ENCODE measurements around the gene ERGIC1. TPM values are rescaled to one million over a fixed set of nuclear protein-coding genes. Genes with fewer than 3 reads are reported as not detected.
"Not testable (repeated sequence)": the region's sequence is repeated elsewhere in the genome, so short reads cannot be mapped to it uniquely, and the experiment has no call there.

The ERGIC1 gene
- total RNA-seq, 1 donor from 2014 or later = 81.3 TPM

DNA sequence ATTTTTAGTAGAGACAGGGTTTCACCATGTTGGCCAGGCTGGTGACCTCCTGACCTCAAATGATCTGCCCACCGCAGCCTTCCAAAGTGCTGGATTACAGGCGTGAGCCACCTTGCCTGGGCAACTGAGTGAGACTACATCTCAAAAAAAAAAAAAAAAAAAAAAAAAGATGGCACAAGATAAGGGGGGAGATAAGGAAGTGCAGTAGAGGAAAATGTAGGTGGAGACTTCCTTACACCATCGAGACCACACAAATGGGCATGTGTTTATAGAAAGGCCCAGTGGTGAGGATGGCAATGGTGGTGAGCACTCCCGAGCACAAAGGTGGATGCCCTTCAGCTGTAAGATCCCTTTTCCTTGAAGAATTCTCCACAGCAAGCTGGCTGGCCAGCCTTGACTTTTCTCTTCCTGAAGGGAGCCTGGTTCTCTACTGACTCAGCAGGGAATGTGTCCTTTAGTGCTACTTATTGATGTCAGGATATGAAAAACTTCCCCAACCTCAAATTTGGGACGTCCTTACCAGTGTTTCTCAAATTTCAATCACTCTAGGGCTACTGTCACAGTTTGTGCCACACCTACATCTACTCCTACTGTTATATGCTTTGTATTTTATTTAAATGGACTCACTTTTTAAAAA lies 28.2 kb downstream of the ERGIC1 start:
- DNase-seq (ENCODE audit: low read depth in 2 of 2) = peak in 1 of 2 donors; percentile 52

DNA sequence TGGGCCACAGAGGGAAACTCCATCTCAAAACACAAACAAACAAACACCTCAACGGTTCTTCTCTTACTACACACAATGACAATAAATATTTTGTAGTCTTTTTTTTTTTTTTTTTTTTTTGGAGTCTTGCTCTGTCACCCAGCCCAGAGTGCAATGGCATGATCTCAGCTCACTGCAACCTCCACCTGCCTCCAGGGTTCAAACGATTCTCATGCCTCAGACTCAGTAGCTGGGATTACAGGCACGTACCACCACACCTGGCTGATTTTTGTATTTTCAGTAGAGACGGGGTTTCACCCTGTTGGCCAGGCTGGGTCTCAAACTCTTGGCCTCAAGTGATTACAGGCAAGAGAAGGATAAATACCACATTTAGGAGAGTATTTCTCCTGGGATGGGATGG lies 30.1 kb downstream of the ERGIC1 start:
- DNase-seq (ENCODE audit: low read depth in 2 of 2) = not testable (repeated sequence)

DNA sequence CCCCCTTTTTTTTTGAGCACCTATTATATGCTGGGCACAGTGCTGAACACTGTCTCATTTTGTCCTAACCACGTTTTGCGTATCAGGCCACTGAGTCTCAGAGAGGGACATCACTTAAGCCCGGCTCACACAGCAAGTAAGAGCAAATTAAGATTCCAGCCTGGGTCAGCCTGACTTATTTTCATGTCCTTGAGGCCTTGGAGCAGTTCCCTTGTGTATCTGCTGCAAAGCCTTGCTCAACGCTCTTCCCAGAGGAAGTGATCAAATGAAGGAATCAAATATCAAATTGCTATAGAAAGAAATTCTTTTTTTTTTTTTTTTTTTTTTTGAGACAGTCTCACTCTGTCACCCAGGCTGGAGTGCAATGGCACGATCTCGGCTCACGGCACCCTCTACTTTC lies 30.7 kb downstream of the ERGIC1 start:
- DNase-seq (ENCODE audit: low read depth in 2 of 2) = no peak

DNA sequence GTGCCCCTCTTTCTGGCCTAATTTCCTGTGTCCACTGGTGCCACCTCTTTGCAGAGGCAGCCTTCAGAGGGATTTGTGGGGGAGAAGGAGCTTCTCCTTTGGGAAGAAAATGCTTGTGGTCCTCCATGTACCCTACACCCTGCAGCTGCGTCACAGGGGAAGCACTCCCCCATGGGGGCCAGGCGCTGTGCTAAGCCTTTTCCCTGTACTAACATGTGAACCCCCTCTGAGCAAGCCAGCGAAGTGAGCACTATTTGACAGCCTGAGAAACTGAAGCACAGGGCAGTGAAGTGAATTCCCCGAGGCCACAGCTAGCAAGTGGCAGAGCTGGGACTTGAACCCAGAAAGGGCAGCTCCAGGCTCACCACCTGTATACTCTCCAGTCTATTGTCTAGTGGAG lies 32.3 kb downstream of the ERGIC1 start:
- no peak for DNase-seq (ENCODE audit: low read depth in 2 of 2)

DNA sequence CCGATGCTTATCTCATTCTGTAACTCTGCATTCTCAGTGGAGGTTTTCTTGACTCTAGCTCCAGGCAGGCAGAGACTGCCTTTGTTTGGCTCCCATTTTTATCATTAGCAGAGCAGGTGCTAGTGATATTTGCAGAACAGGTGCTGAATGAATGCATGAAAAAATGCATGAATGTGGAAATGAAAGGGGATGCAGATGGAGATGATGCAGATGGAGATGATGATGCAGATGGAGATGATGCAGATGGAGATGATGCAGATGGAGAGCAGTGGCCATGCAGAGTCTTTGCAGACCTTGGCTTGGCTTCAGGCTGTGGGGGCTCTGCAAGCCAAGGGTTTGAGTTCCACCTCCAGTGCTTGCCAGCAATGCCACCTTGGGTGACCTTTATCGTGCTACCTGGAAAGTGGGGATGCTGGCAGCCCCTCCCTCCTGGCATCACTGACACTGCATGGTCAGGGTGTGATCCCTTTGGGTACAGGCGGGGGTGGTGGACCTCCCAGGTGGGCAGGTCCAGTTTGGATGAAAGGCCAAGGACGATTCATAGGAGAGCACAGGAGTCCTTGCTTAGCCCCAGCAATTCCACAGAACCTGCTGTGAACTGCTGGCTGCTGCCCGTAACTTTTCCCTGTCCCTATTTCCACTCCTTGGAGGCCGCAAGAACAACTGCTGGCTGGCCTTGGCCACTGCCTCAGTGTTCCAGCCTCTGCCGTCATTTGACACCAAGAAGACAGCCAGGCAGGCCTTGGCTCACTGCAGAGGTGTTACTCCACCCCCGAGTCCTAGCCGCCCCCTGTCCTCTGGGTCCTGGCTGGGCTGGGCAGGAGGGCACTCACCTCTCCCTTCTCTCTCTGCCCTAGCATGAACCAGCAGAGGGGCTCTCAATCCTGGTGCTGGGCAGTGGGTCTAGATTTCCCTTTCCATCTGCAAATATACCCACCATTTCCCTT lies 33.0 kb downstream of the ERGIC1 start:
- no peak for DNase-seq (ENCODE audit: low read depth in 2 of 2)

DNA sequence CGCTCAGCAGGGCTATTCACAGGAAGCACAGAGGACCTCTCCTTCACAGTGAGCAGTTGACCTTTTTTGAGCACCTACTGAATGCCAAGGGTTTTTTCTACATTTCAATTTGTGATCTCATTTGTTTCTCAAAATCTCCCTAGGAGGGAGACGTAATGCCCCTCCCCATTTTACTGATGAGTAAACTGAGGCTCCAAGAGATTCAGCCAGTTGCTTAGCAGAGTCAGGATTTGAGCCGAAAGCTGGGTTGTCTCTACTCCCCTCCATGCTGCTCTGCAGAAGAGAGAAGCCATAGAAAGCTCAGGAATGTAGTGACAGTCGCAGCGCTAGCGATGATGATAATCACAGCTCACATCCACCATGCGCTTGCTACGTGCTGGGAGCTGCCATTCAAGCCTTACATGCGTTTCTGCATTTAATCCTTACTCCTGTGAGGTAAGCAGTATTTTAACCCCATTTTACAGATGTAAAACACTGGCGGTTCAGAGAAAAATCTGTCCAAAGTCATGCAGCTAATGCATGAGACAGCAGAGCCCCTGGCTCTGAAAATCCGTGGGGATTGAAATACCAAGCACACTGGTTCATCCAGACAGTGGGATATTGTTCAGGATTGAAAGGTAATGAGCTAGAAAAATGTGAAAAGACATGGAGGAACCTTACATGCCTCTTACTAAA lies 33.8 kb downstream of the ERGIC1 start:
- DNase-seq (ENCODE audit: low read depth in 2 of 2) = no peak

DNA sequence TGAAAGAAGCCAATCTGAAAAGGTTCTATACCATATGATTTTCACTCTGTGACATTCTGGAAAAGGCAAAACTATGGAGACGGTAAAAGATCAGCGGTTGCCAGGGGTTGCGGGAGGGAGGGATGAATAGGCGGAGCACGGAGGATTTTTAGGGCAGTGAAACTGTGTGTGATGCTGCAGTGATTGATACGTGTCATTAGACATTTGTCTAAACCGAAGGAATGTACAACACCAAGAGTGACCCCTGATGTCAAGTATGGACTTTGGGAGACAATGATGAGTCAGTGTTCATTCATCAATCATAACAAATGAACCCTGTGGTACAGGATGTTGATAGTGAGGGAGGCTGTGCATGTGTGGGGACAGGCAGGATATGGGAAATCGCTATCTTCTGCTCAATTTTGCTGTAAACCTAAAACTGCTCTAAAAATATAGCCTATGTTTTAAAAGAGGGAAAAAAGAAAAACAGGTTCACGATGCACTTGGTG lies 34.4 kb downstream of the ERGIC1 start:
- peak; percentile 73 to 78 for DNase-seq (ENCODE audit: low read depth in 2 of 2)

DNA sequence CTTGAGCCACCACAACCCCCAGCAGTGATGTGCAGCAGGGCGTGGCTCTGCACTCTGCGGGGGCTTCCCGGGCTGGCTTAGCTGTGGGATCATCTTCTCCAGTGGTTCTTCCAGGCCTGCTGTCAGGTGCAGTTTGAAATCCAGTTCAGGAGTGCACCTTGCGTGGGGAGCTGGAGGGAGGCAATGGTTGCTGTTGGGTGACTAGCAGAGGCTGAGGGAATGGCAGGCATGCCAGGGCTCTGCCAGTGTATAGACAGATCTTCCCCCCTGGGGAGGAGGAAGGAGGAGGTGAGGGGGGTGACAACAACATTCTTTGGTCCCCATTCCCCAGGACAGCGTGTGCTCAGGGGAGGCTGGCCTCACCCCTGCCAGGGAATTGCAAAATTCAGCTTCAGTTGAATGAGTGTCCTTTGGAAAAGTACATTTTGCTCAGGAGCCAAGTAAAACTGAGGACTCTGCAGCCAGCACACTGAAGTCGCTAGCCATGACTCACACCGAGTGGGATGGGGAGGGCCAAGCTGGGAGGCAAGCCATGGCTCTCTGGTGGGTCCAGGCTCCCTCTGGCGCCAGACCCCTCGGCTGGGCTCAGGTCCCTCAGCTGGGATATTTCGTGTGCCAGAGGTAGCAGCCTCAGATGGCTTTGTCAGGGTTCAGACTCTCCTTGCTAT lies 35.0 kb downstream of the ERGIC1 start:
- peak; percentile 92 to 94 for DNase-seq (ENCODE audit: low read depth in 2 of 2)

DNA sequence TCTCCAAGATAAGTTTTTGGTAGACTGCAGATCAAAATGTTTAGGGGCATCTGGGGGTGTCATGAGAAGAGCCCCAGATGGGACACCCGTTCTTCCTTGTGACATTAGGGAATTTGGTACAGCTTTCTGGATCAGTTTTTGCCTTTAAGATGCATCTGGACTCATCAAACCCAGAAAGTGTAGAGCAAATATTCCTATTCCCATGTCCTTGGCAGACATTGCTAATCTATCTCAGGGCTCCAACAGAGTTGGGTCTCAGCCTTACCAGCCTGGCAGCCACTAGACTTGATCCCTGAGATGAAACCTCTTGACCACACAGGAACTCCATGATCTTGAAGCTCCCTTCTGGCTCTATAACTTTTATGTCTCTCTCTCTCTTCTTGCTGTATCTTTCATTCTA lies 35.6 kb downstream of the ERGIC1 start:
- peak in 1 of 2 donors; percentile 34 for DNase-seq (ENCODE audit: low read depth in 2 of 2)

DNA sequence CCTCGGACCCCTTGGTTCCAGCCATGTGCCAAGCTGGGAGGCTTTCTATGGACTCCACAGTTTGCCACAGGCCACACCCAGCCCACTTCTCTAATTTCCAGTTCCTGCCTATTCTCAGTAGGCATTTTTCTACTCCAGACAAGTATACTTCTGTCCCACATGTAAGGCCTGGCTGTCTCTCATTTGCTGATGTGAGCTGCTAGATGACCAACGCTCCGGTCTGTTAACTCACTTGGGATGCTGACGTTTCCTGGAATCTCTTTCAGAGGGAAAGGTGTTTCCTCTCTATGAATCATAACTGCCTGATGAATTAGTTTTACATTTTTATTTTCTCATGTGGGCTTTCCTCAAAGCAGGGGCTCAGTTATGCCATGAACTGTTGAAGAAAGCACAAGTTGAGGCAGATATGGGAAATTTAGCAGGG lies 36.3 kb downstream of the ERGIC1 start:
- peak; percentile 96 to 99 for DNase-seq (ENCODE audit: low read depth in 2 of 2)

DNA sequence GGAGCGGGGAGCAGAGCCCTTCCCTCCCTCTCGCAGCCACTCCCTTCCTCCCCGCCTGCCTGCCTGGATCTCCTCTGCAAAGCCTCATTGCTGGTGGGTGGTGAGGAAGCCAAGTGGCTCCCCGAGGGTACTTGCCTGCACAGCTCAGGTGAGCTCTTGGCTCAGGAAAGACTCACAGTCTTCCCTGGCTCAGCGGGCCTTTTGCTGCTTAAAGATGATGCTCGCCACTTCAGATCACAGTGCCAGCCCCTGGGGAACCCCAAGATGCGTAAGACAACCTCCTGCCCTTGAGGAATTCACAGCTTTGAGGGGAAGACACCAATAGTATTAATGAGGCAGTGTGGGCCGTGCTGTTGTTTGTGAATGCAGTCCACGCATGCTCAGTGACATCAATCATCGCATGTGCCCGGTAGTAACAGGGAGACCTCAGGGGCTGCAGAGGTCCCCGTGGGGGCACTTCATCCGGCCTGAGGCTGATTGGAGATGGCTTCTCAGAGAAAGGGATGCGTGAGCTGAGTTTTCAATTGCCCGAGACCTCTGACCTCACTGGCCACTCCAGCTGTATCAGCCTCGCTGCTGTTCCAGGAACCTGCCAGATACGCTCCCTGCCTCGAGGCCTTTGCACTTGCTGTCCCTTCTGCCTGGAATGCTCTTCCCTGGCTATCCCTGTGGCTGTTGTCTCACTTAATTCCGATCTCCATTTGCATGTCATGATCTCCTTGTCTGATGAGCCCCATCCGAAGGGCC lies 36.8 kb downstream of the ERGIC1 start:
- DNase-seq (ENCODE audit: low read depth in 2 of 2) = peak; percentile 72 to 80

DNA sequence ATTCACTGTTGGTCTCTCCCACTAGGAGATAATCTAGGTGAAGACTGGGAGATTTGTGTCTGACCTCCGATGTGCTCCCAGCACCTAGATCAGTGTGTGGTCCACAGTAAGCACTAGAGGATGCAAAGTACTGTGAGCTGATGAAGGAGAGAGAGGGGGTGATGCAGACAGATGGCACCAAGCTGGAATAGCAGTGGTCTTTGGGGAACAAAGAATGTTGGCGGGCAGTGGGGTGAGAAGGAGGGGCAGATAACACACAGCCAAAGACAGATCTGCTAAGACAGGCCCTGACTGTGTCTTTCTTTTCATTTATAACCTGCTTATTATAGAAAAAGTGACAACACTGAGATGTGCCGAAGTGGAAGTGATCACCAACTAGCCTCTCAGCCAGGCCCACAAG lies 37.5 kb downstream of the ERGIC1 start:
- no peak for DNase-seq (ENCODE audit: low read depth in 2 of 2)

DNA sequence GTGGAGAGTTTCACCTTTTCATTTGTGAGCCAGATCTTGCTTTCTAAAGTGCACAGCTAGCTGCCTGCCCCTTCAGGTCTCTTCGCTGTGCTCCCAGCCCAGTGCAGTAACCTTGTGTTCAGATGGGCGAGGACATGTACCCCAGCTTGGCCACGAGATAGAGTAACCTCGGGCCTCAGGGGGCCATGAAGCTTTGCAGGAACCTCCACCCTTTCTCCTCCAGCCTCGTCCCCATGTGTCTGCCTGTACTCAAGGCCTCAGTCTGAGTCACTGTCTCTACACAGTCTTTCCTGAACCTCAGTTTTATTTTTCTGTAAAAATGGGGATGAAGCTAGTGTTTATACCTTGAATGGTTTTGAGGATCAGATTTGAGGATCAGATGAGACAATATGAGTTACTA lies 37.9 kb downstream of the ERGIC1 start:
- DNase-seq (ENCODE audit: low read depth in 2 of 2) = peak in 1 of 2 donors; percentile 58

DNA sequence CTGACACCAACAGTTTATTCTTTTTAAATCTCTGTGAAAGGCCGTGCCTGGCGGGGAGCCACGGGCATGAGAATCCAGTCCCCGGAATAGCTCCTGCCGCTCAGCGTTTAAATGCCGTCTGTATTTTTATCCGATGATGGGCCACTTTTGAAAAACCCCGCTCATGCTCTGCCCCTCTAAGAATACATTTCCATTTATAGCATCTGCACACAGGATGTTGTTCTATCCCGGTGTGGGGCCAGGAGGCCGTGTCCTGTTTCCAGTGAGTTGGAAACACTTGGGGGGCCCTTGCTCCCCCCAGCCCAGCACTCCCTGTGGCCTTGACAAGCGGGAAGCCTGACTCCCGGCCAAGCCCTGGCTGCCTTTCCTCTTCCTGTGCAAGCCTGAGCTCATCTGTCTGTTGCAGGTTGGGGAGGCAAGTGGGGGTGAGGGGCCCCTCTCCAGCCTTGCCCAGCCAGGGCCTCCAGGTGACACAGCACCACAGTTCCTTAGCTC lies 39.0 kb downstream of the ERGIC1 start:
- DNase-seq (ENCODE audit: low read depth in 2 of 2) = peak; percentile 95 to 96

DNA sequence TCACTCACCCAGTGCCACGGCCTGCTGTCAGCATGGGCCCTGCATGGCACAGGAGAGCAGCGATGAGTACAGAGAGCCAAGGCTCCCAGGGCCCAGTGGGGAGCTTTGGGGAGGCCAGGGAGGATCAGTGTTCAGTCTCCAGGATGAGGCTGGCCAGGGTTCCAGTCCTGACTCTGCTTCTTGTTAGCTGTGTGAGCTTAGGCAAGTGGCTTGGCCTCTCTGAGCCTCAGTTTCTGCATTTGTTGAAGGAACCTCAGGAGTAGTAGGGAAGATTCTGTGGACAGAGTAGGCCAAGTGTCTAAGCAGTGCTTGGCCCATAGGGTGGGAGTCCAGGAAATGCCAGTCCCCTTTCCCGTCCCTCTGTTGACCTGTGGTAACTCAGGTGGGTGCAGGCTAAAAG lies 39.5 kb downstream of the ERGIC1 start:
- no peak for DNase-seq (ENCODE audit: low read depth in 2 of 2)

DNA sequence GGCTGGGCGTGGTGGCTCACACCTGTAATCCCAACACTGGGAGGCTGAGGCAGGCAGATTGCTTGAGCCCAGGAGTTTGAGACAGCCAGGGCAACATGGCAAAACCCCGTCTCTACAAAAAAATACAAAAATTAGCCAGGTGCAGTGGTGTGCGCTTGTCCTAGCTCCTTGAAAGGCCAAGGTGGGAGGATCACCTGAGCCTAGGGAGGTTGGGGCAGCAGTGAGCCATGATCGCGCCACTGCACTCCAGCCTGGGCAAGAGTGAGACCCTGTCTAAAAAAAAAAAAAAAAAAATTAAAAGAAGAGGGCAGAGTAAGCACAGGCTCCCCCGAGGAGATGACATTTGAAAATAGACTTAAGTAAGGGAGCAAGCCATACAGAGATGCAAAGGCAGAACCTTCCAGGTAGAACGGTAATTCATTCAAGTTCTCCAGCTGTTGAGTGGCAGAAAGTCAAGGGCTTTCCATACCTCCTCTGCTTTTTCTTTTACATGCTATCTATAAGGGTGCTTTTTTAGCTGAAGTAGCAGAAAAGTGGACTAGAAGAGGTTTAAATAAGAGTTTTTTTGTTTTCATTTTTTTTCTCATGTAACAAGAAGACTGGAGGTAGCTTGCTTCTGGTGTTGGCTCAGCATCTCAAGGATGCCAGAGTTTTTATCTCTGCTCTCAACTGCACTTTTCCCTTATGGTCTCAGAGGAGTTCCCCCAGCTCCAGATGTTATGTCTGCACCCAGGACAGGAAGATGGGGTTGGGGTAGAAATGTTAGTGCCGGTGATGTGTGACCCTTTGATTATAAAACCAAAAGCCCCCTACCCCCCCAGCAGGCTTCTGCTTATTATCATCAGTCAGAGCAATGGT lies 40.8 kb downstream of the ERGIC1 start:
- DNase-seq (ENCODE audit: low read depth in 2 of 2) = no peak

DNA sequence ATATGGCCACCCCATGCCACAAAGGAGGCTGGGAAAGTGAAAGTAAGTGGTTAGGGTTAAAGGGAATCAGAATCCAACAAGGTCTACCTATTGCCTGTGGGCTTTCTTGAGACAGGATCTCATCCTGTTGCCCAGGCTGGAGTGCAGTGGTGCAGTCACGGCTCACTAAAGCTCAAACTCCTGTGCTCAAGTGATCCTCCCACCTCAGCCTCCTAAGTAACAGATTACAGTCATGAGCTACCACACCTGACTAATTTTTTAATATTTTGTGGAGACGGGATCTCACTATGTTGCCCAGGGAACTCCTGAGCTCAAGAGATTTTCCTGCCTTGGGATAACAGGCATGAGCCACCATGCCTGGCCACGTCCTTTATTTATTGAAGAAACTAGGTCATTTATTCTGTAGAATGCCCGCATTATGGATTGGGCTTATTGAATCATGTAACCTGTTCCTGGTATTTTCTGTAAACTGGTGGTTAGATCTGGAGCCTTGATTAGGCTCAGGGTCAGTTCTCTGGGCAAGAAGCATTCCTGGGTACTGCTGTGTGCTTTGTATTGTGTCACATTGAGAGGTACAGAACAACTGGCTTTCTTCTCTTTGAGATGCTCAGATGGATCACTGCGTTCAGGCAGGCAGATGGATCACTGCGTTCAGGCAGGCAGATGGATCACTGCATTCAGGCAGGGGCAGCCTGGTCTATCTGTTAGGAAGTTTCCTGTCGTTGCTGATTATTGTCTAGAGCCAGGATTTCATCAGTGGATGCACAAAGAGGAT lies 41.6 kb downstream of the ERGIC1 start:
- no peak for DNase-seq (ENCODE audit: low read depth in 2 of 2)

DNA sequence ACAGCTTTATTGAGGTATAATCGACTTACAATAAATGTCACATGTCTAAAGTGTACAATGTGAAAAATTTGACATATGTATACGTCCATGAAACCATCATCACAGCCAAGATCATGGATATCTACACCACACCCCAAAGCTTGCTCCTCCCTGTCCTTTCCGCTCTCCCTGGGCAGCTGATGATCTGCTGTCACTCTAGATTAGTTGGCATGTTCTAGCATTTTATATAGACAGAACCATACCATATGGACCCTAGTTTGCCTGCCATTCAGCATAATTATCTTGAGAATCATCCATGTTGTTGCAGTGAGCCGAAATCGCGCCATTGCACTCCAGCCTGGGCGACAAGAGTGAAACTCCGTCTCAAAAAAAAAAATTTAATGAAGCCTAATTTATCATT lies 42.5 kb downstream of the ERGIC1 start:
- DNase-seq (ENCODE audit: low read depth in 2 of 2) = no peak

All from lung microvascular endothelial cell (primary cell).